Activated naive CD4-positive, alpha-beta T cell treated with anti-CD3 and anti-CD28 coated beads for 36 hours (primary cell): ENCODE measurements around the gene PSMD3. TPM values are rescaled to one million over a fixed set of nuclear protein-coding genes. Genes with fewer than 3 reads are reported as not detected.

Experiments used
- CTCF ChIA-PET: fragments of 350-600 bp; sonication (Branson Sonifier 250); formaldehyde crosslinking; loops from one replicate; lab custom pipeline; 2021; ENCODE audit warnings: antibody characterized with exemption; lab: Charles Lee
- DNase-seq: peaks from one replicate; pipeline ENCODE4 v3.0.0-alpha.2; 2020
- H3K27ac Mint-ChIP-seq: one replicate; pipeline ENCODE4 v1.8.0; 2021; ENCODE audit warnings: mild to moderate bottlenecking, mixed read lengths
- H3K27me3 Mint-ChIP-seq: one replicate; pipeline ENCODE4 v1.8.0; 2021; ENCODE audit warnings: low read depth, mixed read lengths
- H3K36me3 Mint-ChIP-seq: one replicate; pipeline ENCODE4 v1.8.0; 2021; ENCODE audit warnings: low read depth, mixed read lengths
- H3K4me1 Mint-ChIP-seq: one replicate; pipeline ENCODE4 v1.8.0; 2021; ENCODE audit warnings: low read depth, mixed read lengths
- H3K4me3 Mint-ChIP-seq: one replicate; pipeline ENCODE4 v1.8.0; 2021; ENCODE audit warnings: mild to moderate bottlenecking, moderate library complexity, mixed read lengths
- H3K9me3 Mint-ChIP-seq: one replicate; pipeline ENCODE4 v1.8.0; 2021; ENCODE audit warnings: mixed read lengths
- intact Hi-C: fragments of 100-400 bp; cut with micrococcal nuclease; formaldehyde crosslinking; loops from one replicate; pipeline ENCODE4 v1.15.1; 2023
- total RNA-seq, 2 experiments: library from RNA; stranded (reverse); gene quantifications; one replicate each; pipeline ENCODE4 v1.2.3, GENCODE V29; 2021

The PSMD3 gene
- total RNA-seq, 2 experiments from 2014 or later = 122 to 125 TPM

DNA sequence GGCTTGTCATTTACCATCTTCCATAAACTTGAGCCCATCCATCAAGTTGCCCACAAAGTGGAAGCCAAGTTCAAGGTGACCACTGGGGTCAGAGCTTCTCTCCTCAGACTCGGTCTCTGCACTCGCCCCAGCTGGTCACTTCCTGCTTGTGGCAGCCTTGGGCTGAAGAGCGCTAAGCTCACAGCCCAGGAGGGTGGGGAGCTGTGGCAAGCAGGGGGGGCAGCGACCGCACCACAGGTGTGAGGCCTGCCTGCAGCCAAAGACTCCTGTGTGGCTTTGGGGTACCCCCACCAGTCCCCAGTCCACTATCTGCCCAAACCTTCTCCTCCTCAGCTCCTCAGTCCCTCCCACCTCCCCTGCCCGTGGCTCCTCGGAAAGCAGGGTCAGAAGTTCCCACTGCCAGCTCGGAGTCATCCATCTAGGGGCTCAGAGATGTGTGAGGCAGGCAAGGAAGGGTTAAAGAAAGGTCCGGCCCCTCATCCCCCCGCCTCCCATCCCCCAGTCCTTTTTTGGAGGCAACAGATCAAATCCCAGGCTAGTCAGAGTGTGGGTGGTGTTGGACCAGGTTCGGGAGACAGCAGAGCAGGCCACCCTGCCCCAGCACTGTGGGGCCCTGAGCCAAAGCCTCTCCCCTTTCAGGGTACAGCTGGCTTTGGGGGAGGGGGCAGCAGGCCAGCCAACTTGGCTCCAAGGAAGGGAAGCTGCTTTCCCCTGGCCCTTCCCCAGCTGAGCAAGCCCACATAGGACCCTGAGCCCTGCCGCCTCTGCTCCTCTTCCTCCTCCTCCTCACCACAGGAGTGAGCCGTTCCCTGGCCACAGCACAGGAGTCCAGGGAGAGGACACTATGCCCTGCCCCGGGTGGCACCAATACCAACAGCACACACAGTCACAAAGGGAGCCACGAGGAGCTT is 37.9 kb downstream of the PSMD3 start:
- CTCF ChIA-PET = interaction anchor here (0.6 to 2.0 kb wide), 8 partner anchors 8 to 179 kb away, joined by 3 to 7 read pairs (median 4); no protein-coding TSS in a partner anchor
- no peak overlapping the region for H3K27ac Mint-ChIP-seq
- no peaks in the 10 kb centered on the region for H3K27me3 Mint-ChIP-seq
- no peaks in the 10 kb centered on the region for H3K9me3 Mint-ChIP-seq
- DNase-seq = no peak
- H3K4me3 Mint-ChIP-seq = no peak overlapping the region
- peaks cover 15% of the 10 kb centered on the region for H3K36me3 Mint-ChIP-seq
- intact Hi-C loops = no loop called here
- H3K4me1 Mint-ChIP-seq = peaks cover 4% of the 10 kb centered on the region

DNA sequence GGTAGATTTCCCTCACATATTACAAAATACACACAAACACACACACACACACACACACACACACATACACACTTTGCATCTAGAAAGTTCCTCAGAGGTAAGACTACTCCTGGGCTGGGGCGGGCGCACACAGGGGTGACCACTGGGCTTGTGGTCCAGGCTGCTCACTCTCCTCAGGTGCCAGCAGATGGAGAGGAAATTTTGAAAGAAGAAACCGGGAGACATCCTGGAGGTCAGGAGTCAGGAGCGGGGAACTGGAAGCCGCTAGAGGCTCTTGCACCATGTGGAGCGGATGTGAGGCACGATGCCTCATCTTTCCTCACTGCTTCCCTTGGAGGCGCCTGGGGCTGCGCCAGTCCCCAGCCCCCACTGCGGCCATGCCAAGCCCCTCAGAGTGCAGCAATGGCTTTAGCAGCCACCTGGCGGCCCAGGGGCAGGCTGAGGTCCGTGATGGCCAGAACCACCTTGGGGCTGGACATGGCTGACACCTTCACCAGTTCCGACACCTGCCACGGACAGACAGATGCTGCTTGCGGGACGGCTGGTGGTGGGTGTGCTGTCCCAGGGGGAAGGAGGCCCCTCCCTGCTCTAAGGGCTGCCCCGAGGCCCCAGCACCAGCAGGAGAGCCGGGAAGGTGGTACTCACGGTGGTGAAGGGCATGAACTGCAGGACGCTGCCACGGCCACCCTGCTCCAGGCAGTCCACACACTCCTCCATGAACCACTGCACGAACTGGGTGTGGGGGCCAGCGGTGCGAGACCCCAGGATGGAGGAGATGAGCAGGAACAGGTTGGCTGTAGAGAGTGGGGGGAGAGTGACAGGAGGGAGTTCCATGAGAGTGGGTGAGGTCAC is 38.8 kb downstream of the PSMD3 start:
- DNase-seq = no peak
- Mint-ChIP-seq H3K9me3 (no peaks in the 10 kb centered on the region), H3K27me3 (no peaks in the 10 kb centered on the region), H3K36me3 (peaks cover 17% of the 10 kb centered on the region), H3K4me3 (no peak overlapping the region), H3K4me1 (no peaks in the 10 kb centered on the region), H3K27ac (peak overlapping the region; percentile 36)
- CTCF ChIA-PET = interaction anchor here (0.8 to 2.0 kb wide), 5 partner anchors 8 to 173 kb away, joined by 4 to 7 read pairs (median 4); no protein-coding TSS in a partner anchor
- intact Hi-C loops = no loop called here

DNA sequence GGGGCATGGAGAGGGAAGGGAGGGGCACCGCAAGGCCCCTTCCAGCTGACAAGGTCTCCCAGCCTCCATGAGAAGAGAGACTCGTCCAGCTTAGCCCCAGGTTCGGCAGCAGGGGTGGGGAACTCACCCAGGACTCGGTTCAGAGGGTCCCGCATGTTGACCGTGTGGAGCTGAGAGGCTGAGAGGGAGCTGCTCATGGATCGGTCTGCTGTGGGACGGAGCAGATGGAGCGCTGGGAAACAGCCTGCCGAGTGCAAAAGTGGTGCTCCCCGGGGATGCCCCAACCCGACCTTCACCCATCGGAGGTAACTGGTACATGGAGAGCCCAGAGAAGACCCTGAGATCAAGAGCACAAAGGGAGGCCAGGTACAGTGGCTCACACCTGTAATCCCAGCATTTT is 39.5 kb downstream of the PSMD3 start:
- H3K36me3 Mint-ChIP-seq = peaks cover 18% of the 10 kb centered on the region
- H3K4me3 Mint-ChIP-seq = no peak overlapping the region
- no peak overlapping the region for H3K27ac Mint-ChIP-seq
- H3K4me1 Mint-ChIP-seq = no peaks in the 10 kb centered on the region
- no peaks in the 10 kb centered on the region for H3K27me3 Mint-ChIP-seq
- CTCF ChIA-PET = interaction anchor here (0.6 kb wide), 1 partner anchor 29 kb away, joined by 3 read pairs; no protein-coding TSS in a partner anchor
- intact Hi-C loops = no loop called here
- no peak for DNase-seq
- H3K9me3 Mint-ChIP-seq = no peaks in the 10 kb centered on the region

DNA sequence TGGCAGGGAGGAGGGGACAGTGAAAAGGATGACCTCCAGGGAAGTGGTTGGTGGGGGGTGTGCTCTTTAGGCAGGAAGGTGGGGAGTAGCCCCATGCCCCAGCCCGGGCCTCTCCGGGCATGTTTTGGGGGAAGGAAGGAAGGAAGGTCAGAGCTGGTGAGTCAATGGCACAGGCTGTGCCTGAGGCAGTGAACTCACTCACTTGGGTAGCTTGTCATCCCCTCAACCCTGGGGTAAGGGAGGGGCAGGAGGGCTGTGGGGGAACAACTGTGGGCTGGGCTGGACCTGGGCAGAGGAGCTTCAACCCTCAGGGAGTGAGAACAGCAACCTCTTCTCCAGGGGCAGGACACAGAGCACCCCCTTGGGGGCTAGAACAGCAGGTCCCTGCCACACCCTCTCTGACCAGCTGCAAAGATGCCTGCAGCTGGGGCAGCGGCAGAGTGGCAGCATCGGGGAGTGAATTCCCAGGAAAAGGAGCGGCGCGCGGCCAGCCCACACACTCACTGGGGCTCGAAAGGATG is 40.9 kb downstream of the PSMD3 start:
- no peak for DNase-seq
- Mint-ChIP-seq H3K36me3 (peaks cover 31% of the 10 kb centered on the region), H3K4me1 (peaks cover 10% of the 10 kb centered on the region), H3K27me3 (no peaks in the 10 kb centered on the region), H3K9me3 (no peaks in the 10 kb centered on the region), H3K4me3 (no peak overlapping the region), H3K27ac (no peak overlapping the region)
- CTCF ChIA-PET = interaction anchor here (0.5 to 1.2 kb wide), 5 partner anchors 8 to 91 kb away, joined by 3 to 5 read pairs (median 4); no protein-coding TSS in a partner anchor
- intact Hi-C loops = no loop called here

DNA sequence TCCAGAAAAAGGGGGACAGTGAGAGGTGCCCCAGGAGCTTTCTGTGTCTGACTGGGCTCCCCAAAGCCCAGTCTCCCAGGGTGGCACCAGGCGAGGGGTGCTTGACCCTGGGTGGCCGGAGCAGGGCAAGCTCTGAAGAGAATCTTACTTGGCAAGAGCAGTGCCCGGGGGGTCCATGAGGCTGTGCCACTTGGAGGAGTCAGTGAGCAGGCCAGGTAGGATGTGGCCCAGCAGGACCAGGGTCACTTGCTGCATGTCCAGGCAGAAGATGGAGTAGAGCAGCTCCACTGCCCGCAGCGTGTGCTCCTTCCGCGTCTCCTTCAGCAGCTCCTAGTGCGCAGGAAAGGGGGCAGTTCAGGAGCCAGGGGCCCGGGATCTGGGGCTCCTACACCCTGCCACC is 41.9 kb downstream of the PSMD3 start:
- CTCF ChIA-PET = interaction anchor here (1.2 kb wide), 1 partner anchor 64 kb away, joined by 4 read pairs; no protein-coding TSS in a partner anchor
- Mint-ChIP-seq H3K27ac (no peak overlapping the region), H3K36me3 (peaks cover 39% of the 10 kb centered on the region), H3K9me3 (no peaks in the 10 kb centered on the region), H3K27me3 (no peaks in the 10 kb centered on the region), H3K4me3 (no peak overlapping the region), H3K4me1 (peaks cover 17% of the 10 kb centered on the region)
- intact Hi-C loops = no loop called here
- DNase-seq = no peak

DNA sequence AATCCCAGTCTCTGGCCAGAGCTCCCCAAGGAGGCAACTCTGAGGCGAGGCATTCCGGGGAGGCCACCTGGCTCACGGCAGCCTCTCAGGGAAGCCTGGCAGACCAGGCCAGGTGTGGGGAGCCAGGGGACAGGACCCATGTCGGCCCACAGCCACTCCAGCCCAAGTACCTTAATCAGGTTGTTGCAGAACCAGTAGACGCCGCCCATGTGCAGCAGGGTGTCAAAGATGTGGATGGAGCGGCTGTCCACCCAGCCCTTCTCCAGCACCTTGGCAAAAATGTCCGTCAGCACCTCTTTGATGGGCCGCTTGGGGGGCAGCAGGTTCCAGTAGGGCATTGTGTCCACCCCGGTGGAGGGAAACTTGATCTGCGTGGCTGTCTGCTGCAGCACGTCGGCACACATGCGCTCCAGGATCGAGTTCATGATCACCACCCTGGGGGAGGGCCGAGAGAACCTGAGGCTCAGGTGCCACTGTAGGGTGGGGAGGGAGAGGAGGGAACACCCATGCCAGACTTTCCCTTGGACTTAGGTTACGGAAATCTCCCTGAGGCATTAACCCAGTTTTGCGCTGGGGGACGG is 42.4 kb downstream of the PSMD3 start:
- Mint-ChIP-seq H3K36me3 (peaks cover 39% of the 10 kb centered on the region), H3K4me1 (peaks cover 17% of the 10 kb centered on the region), H3K9me3 (no peaks in the 10 kb centered on the region), H3K27me3 (no peaks in the 10 kb centered on the region), H3K27ac (no peak overlapping the region), H3K4me3 (no peak overlapping the region)
- intact Hi-C loops = no loop called here
- CTCF ChIA-PET = no interaction called here
- DNase-seq = no peak

DNA sequence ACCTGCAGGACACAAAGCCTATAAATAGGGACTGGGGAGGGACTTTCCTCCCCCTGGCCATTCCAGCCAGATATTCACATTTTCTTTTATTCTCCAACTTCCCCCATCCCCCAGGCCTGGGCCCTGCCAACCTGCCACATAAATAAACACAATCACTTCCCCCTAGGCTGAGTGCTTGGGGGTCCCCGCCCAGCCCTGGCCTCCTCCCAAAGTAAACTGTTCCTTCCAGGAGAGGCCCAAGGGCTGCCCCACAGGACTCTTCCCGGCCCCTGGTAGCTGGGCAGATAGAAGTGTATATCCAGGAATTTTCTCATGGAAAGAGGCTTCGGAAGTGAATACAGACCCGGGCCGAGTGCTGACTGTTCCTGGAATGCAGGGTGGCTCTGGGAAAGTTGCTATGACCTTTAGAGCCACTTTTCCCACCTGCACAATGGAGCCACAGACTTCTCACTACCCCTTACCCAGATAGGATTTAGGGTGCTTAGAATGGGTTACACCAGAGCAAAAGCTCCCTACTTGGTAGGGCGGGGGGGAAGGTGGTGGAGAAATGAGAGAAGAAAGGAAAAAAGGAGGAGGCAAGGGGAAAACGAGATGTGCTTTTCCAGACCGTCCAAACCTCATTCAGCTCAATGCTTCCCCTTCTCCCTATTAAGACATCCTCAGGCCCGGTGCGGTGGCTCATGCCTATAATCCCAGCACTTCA is 43.1 kb downstream of the PSMD3 start:
- Mint-ChIP-seq H3K27me3 (no peaks in the 10 kb centered on the region), H3K36me3 (peaks cover 43% of the 10 kb centered on the region), H3K4me3 (no peak overlapping the region), H3K9me3 (no peaks in the 10 kb centered on the region), H3K4me1 (peaks cover 17% of the 10 kb centered on the region), H3K27ac (no peak overlapping the region)
- DNase-seq = no peak
- CTCF ChIA-PET = interaction anchor here (1.1 to 2.5 kb wide), 4 partner anchors 8 to 62 kb away, joined by 3 to 11 read pairs (median 5); partner anchors contain the start of gene CSF3
- intact Hi-C loops = no loop called here

DNA sequence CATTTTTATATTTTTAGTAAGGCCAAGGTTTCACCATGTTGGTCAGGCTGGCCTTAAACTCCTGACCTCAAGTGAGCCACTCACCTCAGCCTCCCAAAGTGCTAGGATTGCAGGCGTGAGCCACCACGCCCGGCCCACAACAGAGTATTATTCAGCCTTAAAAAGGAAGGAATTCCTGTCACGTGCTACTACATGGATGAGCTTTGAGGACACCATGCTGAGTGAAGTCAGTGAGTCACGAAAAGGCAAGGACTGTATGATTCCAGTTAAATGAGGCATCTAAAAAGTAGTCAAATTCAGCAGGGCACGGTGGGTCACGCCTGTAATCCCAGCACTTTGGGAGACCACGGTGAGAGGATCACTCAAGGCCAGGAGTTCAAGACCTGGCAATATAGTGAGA is 44.3 kb downstream of the PSMD3 start:
- Mint-ChIP-seq H3K27me3 (no peaks in the 10 kb centered on the region), H3K4me3 (no peak overlapping the region), H3K4me1 (peaks cover 17% of the 10 kb centered on the region), H3K9me3 (no peaks in the 10 kb centered on the region), H3K27ac (no peak overlapping the region), H3K36me3 (peaks cover 43% of the 10 kb centered on the region)
- no peak for DNase-seq
- intact Hi-C loops = no loop called here
- CTCF ChIA-PET = interaction anchor here (0.5 to 3.8 kb wide), 9 partner anchors 12 to 127 kb away, joined by 3 to 30 read pairs (median 6); no protein-coding TSS in a partner anchor

DNA sequence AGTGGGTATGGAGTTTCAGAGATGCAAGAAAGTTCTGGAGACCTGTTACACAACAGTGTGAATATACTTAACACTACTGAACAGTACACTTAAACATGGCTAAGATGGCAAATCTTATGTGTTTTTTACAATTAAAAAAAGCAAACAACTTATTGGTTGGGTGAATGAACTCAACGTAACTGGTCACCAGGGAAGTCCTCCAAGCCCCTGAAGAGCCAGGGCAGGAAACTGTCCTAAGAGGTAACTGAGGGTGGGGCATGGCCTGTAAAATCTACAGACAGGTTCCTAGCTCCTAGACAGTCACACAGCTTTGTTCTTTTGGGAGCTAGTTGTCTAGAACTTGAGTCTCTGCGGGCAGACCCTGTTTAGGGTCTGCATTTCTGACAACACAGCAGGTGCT is 45.0 kb downstream of the PSMD3 start:
- intact Hi-C loops = no loop called here
- CTCF ChIA-PET = interaction anchor here (0.6 to 3.8 kb wide), 18 partner anchors 10 to 404 kb away, joined by 3 to 30 read pairs (median 6); partner anchors contain the start of genes CSF3 and MED24
- Mint-ChIP-seq H3K4me3 (no peak overlapping the region), H3K27ac (no peak overlapping the region), H3K4me1 (peaks cover 17% of the 10 kb centered on the region), H3K36me3 (peaks cover 43% of the 10 kb centered on the region), H3K9me3 (no peaks in the 10 kb centered on the region), H3K27me3 (no peaks in the 10 kb centered on the region)
- DNase-seq = no peak

DNA sequence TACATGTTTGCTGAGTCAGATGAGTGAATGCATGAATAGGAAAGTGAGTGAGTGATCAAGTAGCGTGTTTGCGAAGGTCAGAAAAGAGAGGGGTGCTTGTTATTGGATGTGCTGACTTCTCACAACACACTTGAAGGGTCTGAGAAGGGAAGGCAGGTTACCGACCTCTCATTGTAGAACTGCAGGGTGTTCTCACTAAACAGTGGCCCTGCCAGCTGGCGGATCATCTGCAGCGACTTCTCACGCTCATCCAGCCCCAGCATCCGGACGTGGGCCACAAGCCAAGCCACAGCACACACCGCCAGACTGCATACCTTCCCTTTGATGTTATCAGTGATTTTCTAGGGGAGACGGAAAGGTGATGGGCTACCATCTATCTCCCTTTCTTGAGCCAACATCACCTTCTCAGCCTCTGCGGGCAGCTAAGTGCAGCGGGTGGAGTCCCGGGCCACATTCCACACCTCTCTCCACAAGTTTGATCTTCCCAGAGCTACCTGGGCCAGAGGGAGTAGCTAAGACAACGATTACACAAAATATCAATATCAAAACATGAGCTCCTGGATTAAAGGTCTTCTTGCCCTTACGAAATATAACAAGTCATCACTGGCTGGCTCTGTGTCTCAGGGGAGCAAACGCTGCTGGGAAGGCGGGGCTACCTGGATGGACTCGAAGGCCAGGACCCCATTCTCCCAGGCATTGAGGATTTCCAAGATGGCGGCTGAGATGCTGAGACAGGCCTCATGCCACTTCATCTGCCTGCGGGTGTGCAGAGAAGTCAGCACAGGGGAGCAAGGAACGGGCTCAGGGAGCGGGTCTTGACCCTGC is 45.6 kb downstream of the PSMD3 start:
- Mint-ChIP-seq H3K27ac (no peak overlapping the region), H3K9me3 (no peaks in the 10 kb centered on the region), H3K4me1 (peaks cover 17% of the 10 kb centered on the region), H3K27me3 (no peaks in the 10 kb centered on the region), H3K36me3 (peaks cover 46% of the 10 kb centered on the region), H3K4me3 (no peak overlapping the region)
- CTCF ChIA-PET = interaction anchor here (0.6 to 5.0 kb wide), 26 partner anchors 8 to 404 kb away, joined by 3 to 30 read pairs (median 6); partner anchors contain the start of genes CSF3, MED24 and THRA
- intact Hi-C loops = loop anchor here (2.0 kb wide), 1 partner anchor 403 kb away; no protein-coding TSS in a partner anchor
- DNase-seq = peak; percentile 50
